ENCODE measurements around the gene RALGAPB.

- no peak for TF ChIP-seq POLR2A (IDR thresholded peaks at IDR 0.05; ENCODE audit: low read depth, low read length)
- no peak for TF ChIP-seq POLR2AphosphoS5 (IDR thresholded peaks at IDR 0.05; ENCODE audit: low read depth, low read length)
- no peak for TF ChIP-seq TAF1 (IDR thresholded peaks at IDR 0.05; ENCODE audit: borderline replicate concordance, low read depth, low read length)
Measured at GRCh38 chr20:38589351-38589750, 116.7 kb downstream of the RALGAPB start.
